ENCODE data around the gene KCNQ1.

The KCNQ1 gene

DNA sequence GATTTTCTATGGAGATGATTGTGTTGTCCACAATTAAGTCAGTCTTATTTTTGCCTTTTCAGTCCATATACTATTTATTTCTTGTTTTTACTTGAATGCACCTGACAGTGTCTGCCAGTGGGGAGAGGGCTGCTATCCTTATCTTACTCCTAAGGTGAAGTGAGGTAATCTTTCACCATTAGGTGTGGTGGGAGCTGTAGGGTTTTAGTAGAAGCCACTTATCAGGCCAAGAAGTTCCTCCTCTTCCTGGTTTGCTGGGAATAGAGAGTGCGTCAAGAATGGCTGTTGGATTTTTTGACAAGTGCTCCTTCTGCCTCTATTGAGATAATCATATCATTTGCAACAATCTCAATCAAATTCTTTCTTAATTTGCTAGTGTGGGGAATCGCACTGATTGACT is 108.4 kb downstream of the KCNQ1 start:
- no peak for DNase-seq (ENCODE audit: low read depth)

DNA sequence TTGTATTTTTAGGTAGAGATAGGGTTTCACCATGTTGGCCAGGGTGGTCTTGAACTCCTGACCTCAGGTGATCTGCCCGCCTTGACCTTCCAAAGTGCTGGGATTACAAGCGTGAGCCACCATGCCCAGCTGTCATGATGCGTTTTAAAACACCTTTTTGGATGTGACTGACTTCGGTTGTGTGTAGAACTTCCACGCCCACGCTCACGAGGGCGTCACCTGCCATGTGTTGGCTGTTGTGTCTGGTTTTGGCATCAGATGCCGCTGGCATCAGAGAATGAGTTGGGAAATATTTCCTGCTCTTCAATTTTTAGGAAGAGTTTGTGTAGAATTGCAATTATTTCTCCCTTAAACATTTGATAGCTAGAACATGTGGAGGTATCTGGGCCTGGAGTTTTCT is 109.1 kb downstream of the KCNQ1 start:
- DNase-seq (ENCODE audit: low read depth): no peak

DNA sequence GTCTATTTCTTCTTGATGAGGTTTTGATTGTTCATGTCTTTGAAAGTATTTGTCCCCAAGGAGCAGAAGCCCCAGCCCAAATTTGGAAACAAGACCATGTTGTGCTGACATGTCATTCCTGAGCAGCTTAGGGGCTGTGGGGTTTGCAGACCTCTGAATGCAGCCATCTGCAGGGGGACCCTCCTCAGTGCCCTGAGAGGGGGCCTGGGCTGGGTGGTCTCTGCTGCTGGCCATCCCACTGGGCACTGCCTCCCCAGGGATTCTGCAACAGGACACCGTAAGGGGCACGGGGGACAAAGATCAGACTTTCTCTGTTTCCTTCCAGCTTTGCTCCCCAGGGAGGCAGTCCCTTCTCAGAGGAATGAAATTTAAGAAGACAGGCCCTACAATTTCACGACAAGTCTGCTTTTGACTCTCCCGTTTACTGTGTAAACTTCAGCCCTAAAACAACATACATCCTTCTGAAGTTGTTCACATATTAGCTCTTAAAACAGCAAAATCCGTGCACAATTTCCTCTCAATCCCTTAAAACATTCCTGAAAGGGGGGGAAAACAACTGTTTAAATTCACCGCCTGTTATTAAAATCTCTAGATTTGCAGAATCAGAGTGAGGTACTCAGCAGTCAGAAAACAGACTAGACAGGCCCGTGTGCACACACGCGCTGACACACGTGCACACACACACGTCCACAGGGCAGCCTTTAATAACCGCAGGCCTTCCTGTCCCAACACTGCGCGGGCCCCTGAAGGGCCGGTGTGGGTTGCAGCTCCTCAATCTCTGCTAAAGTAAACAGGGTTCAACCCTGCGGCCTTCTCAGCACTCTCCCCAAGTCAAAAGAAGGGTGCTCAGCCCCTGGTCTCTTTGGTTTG is 109.8 kb downstream of the KCNQ1 start:
- DNase-seq (ENCODE audit: low read depth): no peak

DNA sequence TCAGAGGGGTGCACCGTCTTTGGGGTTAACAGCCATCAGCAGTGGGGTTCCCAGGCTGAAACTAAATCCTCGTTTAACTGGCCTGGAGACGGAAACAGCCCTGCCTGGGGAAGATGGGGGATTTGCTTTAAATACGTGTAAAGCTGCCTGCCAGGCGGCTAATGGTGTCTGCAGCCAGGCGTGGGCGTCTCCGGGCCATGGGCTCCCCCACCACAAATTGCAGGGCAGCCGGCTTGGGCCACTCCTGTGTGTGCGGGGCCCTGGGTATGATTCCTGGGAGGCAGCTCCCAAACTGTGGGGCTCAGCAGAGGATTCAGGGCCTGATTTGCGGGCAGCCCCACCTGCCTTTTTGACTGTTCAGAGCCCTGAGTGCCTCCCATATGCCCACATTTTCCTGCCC is 110.5 kb downstream of the KCNQ1 start:
- no peak for DNase-seq (ENCODE audit: low read depth)

DNA sequence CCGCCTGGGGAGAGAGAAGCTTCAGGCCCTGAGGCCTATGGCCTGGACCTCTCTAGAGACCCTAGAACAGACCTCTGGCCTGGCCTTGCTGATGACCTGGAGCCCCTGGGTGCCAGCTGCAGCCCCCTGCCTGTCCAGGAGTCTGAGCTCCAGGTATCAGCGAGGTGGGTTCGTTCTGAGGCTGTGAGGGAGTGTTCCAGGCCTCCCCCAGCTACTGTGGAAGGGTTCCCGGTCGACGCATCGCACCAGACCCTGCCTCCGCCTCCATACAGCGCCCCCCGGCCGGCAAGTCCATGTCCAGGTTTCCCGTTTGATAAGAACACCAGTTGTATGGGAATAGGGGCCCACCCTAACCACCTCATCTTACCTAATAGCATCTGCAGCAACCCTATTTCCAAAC is 111.1 kb downstream of the KCNQ1 start:
- no peak for DNase-seq (ENCODE audit: low read depth)

DNA sequence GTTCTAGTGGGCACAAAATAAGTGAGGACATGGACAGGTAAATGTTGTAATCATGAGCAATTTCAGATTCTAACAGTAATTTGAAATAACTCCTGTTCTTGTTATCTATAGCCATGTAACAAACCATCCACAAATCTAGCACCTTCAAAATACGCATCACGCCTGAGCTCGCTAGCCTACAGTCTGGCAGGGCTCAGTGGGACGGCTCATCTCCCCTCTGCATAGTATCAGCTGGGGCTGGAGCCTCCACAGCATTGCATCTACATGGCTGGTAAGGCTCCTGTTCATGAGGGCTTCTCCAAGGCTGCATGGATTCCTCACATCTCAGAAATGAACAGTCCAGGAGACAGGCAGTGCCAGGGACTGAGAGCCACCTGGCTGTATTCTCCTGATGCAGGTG is 112.6 kb downstream of the KCNQ1 start:
- DNase-seq (ENCODE audit: low read depth): no peak

DNA sequence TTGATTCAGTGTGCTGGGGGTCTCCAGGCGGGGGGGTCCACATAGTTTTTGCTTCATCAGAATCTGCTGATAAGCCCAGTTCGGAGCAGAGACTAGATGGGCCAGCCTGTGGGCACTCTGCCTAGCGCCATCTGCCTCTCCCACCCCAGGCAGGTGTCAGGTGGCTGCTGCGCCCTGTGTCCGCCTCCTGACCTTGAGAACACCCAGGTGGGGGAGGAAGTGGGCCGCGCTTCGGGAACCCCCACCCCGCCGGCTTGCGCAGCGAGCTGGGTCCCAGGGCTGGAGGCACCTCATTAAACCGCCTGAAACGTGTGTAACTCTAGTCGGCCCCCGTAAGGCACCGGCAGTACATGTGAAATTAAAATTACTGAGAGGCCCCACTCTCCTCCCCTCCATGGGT is 113.6 kb downstream of the KCNQ1 start:
- DNase-seq (ENCODE audit: low read depth): no peak

DNA sequence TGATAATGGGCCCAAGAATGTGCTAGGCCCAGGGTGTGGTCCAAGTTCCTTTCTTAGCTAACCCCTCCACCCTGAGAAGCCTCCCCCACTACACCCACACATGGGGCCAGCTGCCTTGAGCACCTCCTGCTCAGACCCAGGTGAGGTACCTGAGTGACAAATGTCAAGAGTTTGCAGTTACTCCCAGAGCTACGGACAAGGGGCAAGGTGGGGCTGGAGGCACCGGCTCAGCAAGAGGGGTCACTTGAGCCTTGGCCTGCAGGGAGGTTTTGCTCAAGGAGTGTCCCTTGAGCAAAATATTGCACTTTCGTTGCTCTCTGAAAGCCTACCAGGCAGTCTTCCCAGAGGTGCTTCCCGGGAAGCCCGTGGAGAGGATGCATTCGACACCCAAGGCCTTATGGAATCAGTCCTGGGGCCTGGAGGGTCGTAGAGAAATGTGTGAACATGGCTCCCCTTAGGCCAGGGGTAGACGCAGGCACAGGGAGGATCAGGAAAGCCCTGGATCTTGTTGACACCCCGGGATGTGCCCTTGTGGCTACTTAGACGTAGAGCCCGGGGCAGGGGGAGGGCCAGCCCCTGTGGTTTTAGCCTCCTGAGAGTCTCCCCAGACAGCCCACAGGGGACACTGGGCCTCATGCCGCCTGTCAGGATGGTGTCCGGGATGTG is 114.2 kb downstream of the KCNQ1 start:
- no peak for DNase-seq (ENCODE audit: low read depth)

DNA sequence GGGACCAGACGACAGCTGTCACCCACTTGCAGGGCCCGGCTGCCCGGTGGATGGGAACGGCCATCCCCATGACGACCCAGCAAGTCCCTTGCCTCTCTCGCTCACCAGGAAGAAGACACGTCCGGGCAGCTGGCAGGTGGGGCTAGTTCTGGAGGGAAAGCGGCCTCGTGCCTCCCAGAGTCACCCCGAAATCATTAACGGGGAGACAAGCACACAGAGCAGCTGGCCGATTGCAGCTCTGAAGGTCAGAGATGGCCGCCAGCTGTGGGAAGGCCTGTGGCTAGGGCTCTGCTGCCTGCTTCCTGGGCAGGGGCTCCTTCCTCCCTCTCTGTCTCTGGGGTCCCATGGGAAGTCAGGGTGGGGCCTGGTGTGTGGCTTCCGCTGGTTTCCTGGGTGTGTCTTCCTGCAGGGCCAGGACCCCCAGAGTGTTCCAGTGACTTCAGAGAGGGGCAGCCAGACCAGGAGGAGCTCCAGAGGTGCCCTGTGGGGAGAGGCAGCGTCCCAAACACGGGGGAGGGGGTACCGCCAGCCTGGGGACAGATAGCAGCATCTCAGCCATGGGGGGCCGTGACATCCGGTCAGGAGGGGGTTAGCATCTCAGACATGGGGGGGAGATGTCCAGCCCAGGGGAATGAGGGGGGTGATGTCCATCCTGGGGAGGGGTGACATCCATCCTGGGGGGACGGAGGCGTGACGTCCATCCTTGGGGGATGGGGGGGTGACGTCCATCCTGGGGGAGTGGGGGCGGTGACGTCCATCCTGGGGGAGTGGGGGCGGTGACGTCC is 114.9 kb downstream of the KCNQ1 start:
- DNase-seq (ENCODE audit: low read depth): no peak

DNA sequence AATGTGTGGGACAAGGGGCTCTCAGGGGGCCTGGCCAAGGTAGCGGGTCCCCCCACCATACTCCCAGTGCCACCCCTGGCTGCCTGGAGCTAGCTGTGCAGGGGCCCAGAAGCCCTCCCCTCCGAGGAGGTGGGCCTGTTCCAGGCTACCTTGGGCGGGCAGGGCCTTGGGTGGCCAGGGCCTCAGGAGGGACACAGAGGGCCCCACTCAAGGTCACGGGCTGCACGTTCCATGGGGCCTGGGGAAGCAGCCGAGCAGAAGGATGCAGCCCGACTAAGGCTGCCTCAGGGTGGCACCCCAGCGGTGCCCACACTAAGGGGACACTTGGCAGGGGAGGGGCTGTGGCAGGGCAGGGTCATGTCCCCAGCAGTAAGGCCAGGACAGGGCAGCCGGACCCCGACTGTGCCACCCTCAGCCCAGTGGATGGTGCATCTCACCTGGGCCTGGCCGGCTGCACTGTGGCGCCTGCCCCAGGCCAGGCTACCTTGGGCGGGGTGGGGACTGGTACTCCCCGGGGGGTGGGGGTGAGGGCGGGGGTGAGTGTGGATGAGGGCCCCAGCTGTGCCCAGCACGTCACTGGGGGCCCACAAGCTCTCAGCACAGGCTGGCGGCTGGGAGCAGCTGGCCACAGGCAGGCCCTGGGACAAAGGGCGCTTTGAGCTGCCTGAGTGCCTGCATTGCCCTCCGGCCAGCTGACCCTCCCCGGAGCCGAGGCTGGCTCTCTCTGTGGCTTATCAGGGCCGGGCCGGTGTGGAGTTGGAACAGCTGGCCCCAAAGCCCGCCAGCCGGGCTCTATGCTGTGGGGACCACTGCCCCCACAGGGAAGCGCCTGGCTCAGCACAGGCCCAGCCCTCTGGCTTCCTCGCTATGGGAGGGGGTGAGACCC is 117.1 kb downstream of the KCNQ1 start:
- no peak for DNase-seq (ENCODE audit: low read depth)

DNA sequence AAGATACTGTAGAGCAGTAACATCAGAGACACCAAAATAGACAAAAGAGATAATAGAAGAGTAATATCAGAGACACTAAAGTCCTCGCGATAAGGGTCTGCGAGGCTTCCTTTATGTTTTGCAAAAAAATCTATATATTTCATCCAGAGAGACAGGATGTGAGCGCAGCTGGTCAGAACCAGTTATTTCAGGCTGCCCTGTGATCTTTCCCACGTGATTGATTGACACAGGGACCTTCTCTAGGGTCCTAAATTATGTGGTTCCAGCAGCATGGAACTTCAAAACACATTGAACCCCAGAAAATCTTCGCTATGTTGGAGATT is 118.0 kb downstream of the KCNQ1 start:
- no peak for DNase-seq (ENCODE audit: low read depth)

DNA sequence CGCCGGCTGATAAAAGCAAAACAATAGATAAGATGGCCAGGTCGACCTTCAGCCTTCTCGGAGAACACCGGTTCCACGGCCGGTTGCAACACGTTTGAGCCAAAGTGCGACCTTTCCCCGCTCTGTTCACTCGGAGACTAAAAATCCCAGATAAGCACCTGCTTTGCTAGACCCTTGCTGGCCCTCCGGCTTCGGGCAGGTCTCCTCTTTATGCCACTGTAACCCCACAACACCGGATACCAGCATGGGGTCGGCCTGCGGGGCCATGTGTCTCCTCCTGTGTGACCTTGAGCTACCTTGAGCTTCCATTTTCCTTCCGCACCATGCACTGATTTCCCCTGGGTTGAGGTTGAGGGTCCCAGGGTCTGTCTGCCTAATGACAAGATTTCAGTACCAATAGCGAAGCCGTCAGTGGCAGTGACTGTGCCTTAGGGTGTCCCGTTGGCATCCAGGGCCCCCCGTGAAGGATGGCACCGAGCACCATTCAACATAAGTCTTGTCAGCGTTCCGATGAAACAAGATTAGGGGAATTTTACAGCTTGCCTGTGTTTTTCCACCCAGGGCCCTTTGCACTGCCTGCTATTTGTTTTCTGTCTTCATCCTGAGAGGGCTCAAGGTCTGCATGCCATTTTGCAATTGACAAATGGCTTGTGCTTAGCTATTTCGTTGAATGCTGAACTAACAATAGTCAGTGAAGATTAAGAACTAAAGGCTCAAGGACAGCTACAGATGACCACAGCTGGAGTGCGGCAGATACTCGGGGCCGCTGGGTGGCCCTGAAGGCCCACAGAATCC is 118.6 kb downstream of the KCNQ1 start:
- DNase-seq (ENCODE audit: low read depth): no peak

DNA sequence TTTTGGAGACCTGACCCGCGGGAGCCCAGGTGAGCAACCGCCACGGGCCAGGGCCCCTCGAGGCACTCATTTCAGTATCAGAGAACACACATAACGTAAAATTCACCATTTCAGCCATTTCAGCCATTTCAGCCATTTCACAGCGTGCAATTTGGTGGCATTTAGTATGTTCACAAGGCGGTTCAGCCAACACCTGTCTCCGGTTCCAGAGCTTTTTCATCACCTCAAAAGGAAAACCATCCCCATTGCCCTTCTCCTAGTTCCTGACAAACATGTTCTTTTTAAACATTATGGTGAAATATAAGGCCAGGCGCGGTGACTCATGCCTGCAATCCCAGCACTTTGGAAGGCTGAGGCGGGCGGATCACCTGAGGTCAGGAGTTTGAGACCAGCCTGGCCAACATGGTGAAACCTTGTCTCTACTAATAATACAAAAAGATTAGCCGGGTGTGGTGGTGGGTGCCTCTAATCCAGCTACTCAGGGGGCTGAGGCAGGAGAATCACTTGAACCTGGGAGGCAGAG is 119.3 kb downstream of the KCNQ1 start:
- DNase-seq (ENCODE audit: low read depth): no peak

DNA sequence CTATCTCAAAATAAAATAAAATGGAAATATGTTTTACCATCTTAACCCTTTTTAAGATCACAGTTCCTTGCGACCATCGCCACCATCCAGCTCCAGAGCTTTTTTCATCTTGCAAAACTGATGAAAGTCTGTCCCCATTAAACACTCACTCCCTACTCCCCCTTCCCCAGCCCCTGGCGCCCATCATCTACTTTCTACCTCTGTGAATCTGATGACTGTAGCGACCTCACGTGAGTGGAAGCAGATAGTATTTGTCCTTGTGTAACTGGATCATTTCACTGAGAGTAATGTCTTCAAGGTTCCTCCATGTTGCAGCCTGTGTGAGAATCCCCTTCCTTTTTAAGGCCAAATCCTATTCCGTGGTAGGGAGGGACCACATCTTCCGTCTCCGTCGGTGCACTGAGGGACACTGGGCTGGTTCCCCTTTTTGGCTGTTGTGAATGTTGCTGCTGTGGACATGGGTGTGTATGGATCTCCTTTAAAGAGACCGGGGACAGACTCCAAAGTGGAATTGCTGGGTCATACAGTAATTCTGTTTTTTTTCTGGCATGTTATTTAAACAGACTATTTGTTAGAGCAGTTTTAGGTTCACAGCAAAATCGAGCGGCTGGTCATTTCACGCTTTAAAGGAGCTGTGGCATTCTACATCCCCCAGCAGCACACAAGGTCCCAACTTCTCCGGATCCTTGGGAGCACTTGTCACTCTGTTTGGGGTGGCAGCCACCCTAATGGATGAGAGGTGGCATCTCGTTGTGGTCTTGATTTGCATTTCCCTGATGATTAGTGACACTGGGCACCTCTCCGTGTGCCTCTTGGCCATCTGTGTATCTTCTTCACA is 120.0 kb downstream of the KCNQ1 start:
- DNase-seq (ENCODE audit: low read depth): no peak

DNA sequence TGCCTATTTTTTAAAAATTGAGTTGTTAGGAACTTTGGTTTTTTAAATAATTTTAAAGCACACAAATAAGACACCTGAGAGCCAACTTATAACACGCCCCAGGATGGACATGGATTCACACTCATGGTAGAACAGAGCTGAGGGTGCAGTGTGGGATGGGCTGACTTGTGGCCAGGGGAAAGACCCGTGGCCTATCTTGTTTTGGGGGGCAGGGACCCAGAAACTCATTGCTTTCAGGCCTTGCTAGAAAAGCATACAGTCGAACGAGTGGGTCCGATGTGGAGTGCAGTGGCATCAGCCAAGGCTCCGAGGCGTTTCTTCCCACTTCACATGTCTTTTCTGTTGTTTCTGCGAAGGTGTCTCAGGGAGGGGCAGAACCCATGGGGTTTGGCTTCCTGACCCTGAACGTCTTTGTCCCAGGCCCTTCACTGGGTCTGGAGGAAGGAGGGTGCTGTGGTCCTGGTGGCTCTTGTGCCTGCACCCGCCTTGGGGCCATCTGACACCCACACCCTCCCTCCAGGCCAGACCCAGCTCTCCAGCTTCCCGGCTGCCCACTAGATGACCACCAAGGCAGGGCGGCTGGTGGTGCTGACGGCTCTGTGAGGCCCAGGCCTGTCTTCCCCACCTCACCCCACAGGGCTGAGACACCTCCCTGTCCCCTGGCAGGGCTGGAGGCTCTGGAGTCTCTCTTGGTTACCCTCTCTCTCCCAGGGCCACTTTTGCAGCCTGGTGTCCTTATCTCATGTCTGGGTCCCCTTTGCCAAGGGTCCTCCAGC is 120.8 kb downstream of the KCNQ1 start:
- DNase-seq (ENCODE audit: low read depth): no peak

DNA sequence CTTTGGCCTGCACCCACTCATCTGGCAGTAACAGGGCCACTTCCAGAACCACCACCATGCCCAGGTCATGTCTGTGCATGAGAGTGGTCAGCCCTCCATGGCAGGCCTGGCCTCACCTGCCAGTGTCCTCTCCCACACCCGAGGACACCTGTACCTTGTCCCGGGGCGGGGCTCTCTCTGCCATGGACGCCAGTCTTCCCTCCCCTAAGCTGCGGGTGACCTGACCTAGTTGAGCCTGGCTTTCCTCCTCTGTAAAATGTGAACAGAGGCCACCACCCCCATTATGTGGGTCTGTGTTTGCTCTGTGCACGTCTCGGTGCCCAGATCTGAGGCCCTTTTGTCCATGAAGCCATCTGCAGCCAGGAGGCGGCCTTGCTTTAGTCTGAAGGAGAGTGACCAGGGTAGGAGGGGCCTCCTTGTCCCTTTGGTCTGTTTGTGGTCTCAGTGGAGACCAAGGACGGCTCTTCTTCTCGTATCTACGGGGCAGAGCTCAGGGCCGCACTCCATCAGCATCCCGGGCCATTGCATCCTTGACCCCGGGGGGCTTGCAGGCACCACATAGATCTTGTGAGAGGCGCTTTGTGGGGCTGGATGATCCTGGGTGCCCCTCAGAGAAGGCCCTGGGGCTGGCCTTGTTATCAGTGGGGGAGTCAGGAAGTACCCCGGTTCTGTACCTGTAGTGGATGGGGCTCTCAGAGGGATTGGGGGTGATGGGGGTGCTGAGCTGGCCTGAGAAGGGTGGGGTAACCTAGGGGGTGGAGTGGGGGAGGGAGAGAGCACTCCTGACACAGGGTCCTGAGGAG is 121.6 kb downstream of the KCNQ1 start:
- DNase-seq (ENCODE audit: low read depth): no peak

DNA sequence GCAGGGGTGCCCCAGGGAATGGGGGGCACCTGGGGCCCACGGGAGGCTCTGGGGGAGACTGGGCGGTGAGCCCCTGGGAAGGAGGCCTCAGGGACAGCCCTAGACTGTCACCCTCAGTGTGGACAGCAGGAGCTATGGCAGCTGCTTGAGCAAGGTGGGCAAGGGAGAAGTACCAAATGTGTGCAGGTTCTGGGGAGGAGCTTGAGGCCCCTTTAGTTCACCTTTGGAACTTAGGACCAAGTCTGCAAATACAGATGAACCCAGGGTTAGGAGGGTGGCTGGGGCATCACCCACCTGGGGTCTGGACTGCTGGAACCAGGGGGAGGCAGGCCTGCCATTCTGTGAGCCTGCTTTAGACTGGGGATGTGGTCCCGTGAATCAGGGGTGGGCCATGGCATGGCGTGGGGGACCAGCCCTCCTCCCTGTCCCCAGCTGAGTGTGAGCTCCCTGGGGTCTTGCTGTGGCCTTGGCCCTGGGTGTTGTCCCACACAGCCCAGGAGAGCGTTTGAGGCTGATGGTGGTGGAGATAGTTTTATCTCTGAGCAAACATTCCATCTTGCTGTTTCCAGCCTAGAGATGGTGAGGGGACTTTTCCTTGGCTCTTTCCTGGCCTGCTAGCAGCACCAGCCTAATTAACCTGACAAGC is 122.3 kb downstream of the KCNQ1 start:
- no peak for DNase-seq (ENCODE audit: low read depth)

DNA sequence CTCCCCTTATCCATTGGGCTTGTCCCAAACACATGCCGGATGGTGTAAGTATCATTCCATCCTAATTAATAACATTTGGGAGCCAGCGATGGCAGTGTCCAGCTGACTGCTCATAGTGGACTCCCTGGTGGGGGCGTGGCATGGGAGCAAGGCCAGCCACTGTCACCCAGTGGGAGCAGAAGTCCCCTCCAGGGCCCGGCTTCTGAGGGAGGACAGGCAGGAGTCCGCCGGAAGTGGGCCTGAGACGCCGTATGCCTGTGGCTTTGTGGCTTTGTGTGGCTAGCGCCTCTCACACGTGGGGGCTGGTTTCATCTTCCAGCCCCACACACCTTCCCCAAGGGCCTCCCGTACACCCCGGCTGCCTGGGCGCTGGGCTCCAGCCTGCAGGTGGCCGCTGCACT is 124.5 kb downstream of the KCNQ1 start:
- no peak for DNase-seq (ENCODE audit: low read depth)
